HCT116 (cell line): ENCODE measurements around the gene LCN6.

ENCODE experiments used
- EZH2 ChIP-seq: fragments of 200-600 bp; sonication (generic); IDR thresholded peaks from 2 replicates; pipeline ENCODE4 v1.6.1; 2017; ENCODE audit warnings: antibody characterized with exemption, mixed run types
- EZH2phosphoT487 ChIP-seq: fragments of 200-600 bp; IDR thresholded peaks from 2 replicates; pipeline ENCODE4 v1.6.1; 2018; ENCODE audit warnings: antibody characterized with exemption, borderline replicate concordance
- FOSL1 ChIP-seq: IDR thresholded peaks from 2 replicates; pipeline ENCODE4 v1.6.1; 2012; ENCODE audit warnings: low read depth
- POLR2A ChIP-seq: IDR thresholded peaks from 2 replicates; pipeline ENCODE4 v1.7.0; 2011; ENCODE audit warnings: borderline replicate concordance; ENCODE audit not compliant: insufficient read depth, insufficient read length; ENCODE audit errors: extremely low read depth
- RAD21 ChIP-seq: IDR thresholded peaks from 2 replicates; pipeline ENCODE4 v1.6.1; 2012; ENCODE audit warnings: low read depth, mild to moderate bottlenecking
- TF ChIP-seq, protein P1 (sequence below), 3 experiments: fragments of 200-600 bp in 1 of 3; sonication (generic) in 1 of 3; IDR thresholded peaks in 2 of 3; conservative IDR thresholded peaks in 1 of 3; 2 replicates each; pipeline ENCODE4 v1.5.1; 2012 to 2017; ENCODE audit warnings: low read depth in 2 of 3, low read length in 2 of 3, antibody characterized with exemption in 1 of 3, borderline replicate concordance in 1 of 3, control low read depth in 1 of 3, mild to moderate bottlenecking in 1 of 3, mixed read lengths in 1 of 3, mixed run types in 1 of 3, moderate library complexity in 1 of 3; ENCODE audit not compliant: insufficient read depth in 1 of 3

DNA sequence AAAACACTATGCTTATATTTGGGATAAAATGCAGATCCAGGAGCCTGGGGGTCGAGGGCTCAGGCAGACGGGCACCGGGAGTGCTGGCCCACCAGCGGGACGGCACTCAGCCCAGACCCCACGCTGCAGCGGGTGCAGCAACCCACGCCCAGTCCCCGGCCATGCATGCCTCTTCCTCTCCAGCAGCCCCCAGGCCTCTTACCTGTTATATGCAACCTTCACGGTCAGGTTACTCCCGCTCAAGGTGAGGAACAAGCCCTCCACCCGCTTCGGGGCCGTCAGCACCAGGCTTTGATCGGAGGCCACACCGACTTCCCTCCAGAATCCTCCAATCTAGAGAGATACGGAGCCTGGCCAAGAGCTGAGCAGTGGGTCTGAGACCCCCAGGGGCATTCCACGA is 8.5 kb upstream of the LCN6 start:
- TF ChIP-seq, protein P1, sequence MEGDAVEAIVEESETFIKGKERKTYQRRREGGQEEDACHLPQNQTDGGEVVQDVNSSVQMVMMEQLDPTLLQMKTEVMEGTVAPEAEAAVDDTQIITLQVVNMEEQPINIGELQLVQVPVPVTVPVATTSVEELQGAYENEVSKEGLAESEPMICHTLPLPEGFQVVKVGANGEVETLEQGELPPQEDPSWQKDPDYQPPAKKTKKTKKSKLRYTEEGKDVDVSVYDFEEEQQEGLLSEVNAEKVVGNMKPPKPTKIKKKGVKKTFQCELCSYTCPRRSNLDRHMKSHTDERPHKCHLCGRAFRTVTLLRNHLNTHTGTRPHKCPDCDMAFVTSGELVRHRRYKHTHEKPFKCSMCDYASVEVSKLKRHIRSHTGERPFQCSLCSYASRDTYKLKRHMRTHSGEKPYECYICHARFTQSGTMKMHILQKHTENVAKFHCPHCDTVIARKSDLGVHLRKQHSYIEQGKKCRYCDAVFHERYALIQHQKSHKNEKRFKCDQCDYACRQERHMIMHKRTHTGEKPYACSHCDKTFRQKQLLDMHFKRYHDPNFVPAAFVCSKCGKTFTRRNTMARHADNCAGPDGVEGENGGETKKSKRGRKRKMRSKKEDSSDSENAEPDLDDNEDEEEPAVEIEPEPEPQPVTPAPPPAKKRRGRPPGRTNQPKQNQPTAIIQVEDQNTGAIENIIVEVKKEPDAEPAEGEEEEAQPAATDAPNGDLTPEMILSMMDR (IDR thresholded peaks at IDR 0.05 in 2 of 3, conservative IDR thresholded peaks at IDR 0.05 in 1 of 3; ENCODE audit: borderline replicate concordance in 1 of 3, insufficient read depth in 1 of 3, low read depth in 2 of 3, low read length in 2 of 3), result no peak
- no peak for TF ChIP-seq POLR2A
- TF ChIP-seq RAD21, result no peak
- no peak for TF ChIP-seq EZH2phosphoT487
- TF ChIP-seq FOSL1, result no peak
- TF ChIP-seq EZH2, result no peak
